Body of pancreas (tissue), 4 donors: ENCODE measurements around the gene OR4D1.
"Not testable (repeated sequence)": the region's sequence is repeated elsewhere in the genome, so short reads cannot be mapped to it uniquely, and the experiment has no call there.

Experiments
- CTCF ChIP-seq, 7 experiments: fragments of 450-650 bp in 4 of 7; fragments of 200-600 bp in 3 of 7; sonication (generic) in 3 of 7; IDR thresholded peaks; one replicate each; pipeline ENCODE4 v1.5.1; 2016 to 2019; ENCODE audit warnings: antibody characterized with exemption in 7 of 7
- POLR2A ChIP-seq, 3 donors: fragments of 450-650 bp; IDR thresholded peaks; one replicate each; pipeline ENCODE4 v1.6.1; 2016; ENCODE audit warnings: antibody characterized with exemption in 3 of 3, mild to moderate bottlenecking in 2 of 3

GRCh38 chr17:58101898-58102297, 46.3 kb upstream of the OR4D1 start:
- TF ChIP-seq POLR2A, CTCF (IDR thresholded peaks at IDR 0.05): not testable (repeated sequence)
